Caco-2 (cell line): ENCODE measurements around the gene SEMA4B. TPM values are rescaled to one million over a fixed set of nuclear protein-coding genes. Genes with fewer than 3 reads are reported as not detected.

ENCODE experiments used
- BruUV-seq: library from RNA; stranded (reverse); fragments of 400-500 nt; replicated peaks from 2 replicates; lab custom pipeline; 2021; lab: Mats Ljungman, UMichigan
- CTCF ChIA-PET: fragments of 300-600 bp; sonication (Branson Sonifier 250); formaldehyde crosslinking; loops from one replicate; lab custom pipeline; 2022; ENCODE audit warnings: antibody characterized with exemption; lab: Charles Lee
- POLR2A ChIA-PET: fragments of 300-600 bp; sonication (Branson Sonifier 250); formaldehyde crosslinking; loops from one replicate; lab custom pipeline; 2022; ENCODE audit warnings: antibody characterized with exemption; lab: Charles Lee
- DNase-seq, 2 experiments: peaks; one replicate each; pipeline versions ENCODE4 v3.0.0 to v3.0.0-alpha.2; 2020 to 2022
- H3K27me3 ChIP-seq: replicated peaks from 2 replicates; pipeline ENCODE4 v1.6.0; 2011; ENCODE audit warnings: low read length; ENCODE audit not compliant: control insufficient read depth, insufficient read depth
- H3K36me3 ChIP-seq: 2 replicates; pipeline ENCODE4 v1.5.1; 2011; ENCODE audit warnings: low read length; ENCODE audit not compliant: control insufficient read depth, insufficient read depth
- H3K4me1 ChIP-seq: fragments of 250-450 bp; sonication (Bioruptor Pico); 2 replicates; pipeline ENCODE4 v1.5.1; 2020; ENCODE audit warnings: mild to moderate bottlenecking
- H3K4me3 ChIP-seq: 2 replicates; pipeline ENCODE4 v1.5.1; 2011; ENCODE audit warnings: low read depth, mild to moderate bottlenecking, control low read depth, low read length
- H3K9me3 ChIP-seq: fragments of 250-450 bp; sonication (Bioruptor Pico); 2 replicates; pipeline ENCODE4 v1.5.1; 2020; ENCODE audit warnings: mild to moderate bottlenecking, moderate library complexity
- H3K27ac Mint-ChIP-seq: one replicate; pipeline ENCODE4 v1.8.0; 2022; ENCODE audit warnings: mixed read lengths; ENCODE audit not compliant: unreplicated experiment
- H3K27me3 Mint-ChIP-seq: one replicate; pipeline ENCODE4 v1.8.0; 2022; ENCODE audit warnings: mixed read lengths; ENCODE audit not compliant: insufficient read depth, unreplicated experiment
- H3K36me3 Mint-ChIP-seq: one replicate; pipeline ENCODE4 v1.8.0; 2022; ENCODE audit warnings: mild to moderate bottlenecking, mixed read lengths; ENCODE audit not compliant: insufficient read depth, unreplicated experiment
- H3K4me1 Mint-ChIP-seq: one replicate; pipeline ENCODE4 v1.8.0; 2022; ENCODE audit warnings: low read depth, mixed read lengths; ENCODE audit not compliant: unreplicated experiment
- H3K4me3 Mint-ChIP-seq: one replicate; pipeline ENCODE4 v1.8.0; 2022; ENCODE audit warnings: mild to moderate bottlenecking, moderate library complexity, mixed read lengths; ENCODE audit not compliant: unreplicated experiment
- H3K9me3 Mint-ChIP-seq: one replicate; pipeline ENCODE4 v1.8.0; 2022; ENCODE audit warnings: mixed read lengths; ENCODE audit not compliant: unreplicated experiment
- CTCF ChIP-seq, 2 experiments: fragments of 200-600 bp in 1 of 2; IDR thresholded peaks; 1 replicate in 1 of 2; 2 replicates in 1 of 2; pipeline versions ENCODE4 v1.5.1 to v1.8.0; 2011 to 2022; ENCODE audit warnings: antibody characterized with exemption in 1 of 2, control low read depth in 1 of 2, inconsistent platforms in 1 of 2, low read depth in 1 of 2, low read length in 1 of 2, mild to moderate bottlenecking in 1 of 2, moderate library complexity in 1 of 2; ENCODE audit not compliant: insufficient read depth in 1 of 2, severe bottlenecking in 1 of 2, unreplicated experiment in 1 of 2
- intact Hi-C: fragments of 100-400 bp; cut with micrococcal nuclease; formaldehyde crosslinking; loops from one replicate; pipeline ENCODE4 v1.10.0; 2022; ENCODE audit not compliant: unreplicated experiment
- total RNA-seq: library from RNA; stranded (reverse); gene quantifications from 2 replicates; pipeline ENCODE4 v1.2.3, GENCODE V29; 2022

Gene SEMA4B
- total RNA-seq, 1 experiment from 2014 or later, result 13.9 TPM

- Histone ChIP-seq H3K4me1 (peaks cover 10% of the 10 kb centered on the region; the same call in 1 of the 2 replicates), H3K4me3 (no peak overlapping the region), H3K36me3 (no peaks in the 10 kb centered on the region), H3K9me3 (no peaks in the 10 kb centered on the region), H3K27me3 (no peaks in the 10 kb centered on the region)
- BruUV-seq, result no TSS peak
- DNase-seq, result peak; percentile 23 to 46
- POLR2A ChIA-PET, result interaction anchor here (1.9 kb wide), 1 partner anchor 12 kb away, joined by 4 read pairs; the partner anchor contains the start of gene SEMA4B
- Mint-ChIP-seq H3K4me1 (no peaks in the 10 kb centered on the region), H3K4me3 (no peak overlapping the region), H3K27me3 (no peaks in the 10 kb centered on the region), H3K27ac (no peak overlapping the region), H3K36me3 (no peaks in the 10 kb centered on the region), H3K9me3 (no peaks in the 10 kb centered on the region)
- no peak for TF ChIP-seq CTCF (IDR thresholded peaks at IDR 0.05; ENCODE audit: insufficient read depth in 1 of 2, low read depth in 1 of 2, low read length in 1 of 2, severe bottlenecking in 1 of 2, unreplicated experiment in 1 of 2)
- intact Hi-C loops, result no loop called here
- CTCF ChIA-PET, result interaction anchor here (1.1 to 2.3 kb wide), 2 partner anchors 12 to 20 kb away, joined by 4 to 21 read pairs; partner anchors contain the start of genes CIB1, GDPGP1 and SEMA4B
These were observed 12.1 kb downstream of the SEMA4B start for GRCh38 chr15:90213122-90213817.

- DNase-seq, result no peak
- CTCF ChIA-PET, result interaction anchor here (0.6 to 2.3 kb wide), 4 partner anchors 13 to 80 kb away, joined by 4 to 21 read pairs (median 6); partner anchors contain the start of genes CIB1, GDPGP1 and SEMA4B
- no peak overlapping the region for H3K4me3 ChIP-seq
- Mint-ChIP-seq H3K4me1 (no peaks in the 10 kb centered on the region), H3K4me3 (no peak overlapping the region), H3K27ac (no peak overlapping the region), H3K36me3 (no peaks in the 10 kb centered on the region), H3K27me3 (no peaks in the 10 kb centered on the region), H3K9me3 (no peaks in the 10 kb centered on the region)
- H3K4me1 ChIP-seq, result peaks cover 10% of the 10 kb centered on the region; the same call in 1 of the 2 replicates
- no peaks in the 10 kb centered on the region for H3K9me3 ChIP-seq
- no peaks in the 10 kb centered on the region for H3K27me3 ChIP-seq
- POLR2A ChIA-PET, result interaction anchor here (1.9 kb wide), 1 partner anchor 12 kb away, joined by 4 read pairs; the partner anchor contains the start of gene SEMA4B
- H3K36me3 ChIP-seq, result no peaks in the 10 kb centered on the region
- BruUV-seq, result no TSS peak
- intact Hi-C loops, result no loop called here
- TF ChIP-seq CTCF (IDR thresholded peaks at IDR 0.05; ENCODE audit: insufficient read depth in 1 of 2, low read depth in 1 of 2, low read length in 1 of 2, severe bottlenecking in 1 of 2, unreplicated experiment in 1 of 2), result no peak
These were observed 12.7 kb downstream of the SEMA4B start for GRCh38 chr15:90213818-90214204.

DNA sequence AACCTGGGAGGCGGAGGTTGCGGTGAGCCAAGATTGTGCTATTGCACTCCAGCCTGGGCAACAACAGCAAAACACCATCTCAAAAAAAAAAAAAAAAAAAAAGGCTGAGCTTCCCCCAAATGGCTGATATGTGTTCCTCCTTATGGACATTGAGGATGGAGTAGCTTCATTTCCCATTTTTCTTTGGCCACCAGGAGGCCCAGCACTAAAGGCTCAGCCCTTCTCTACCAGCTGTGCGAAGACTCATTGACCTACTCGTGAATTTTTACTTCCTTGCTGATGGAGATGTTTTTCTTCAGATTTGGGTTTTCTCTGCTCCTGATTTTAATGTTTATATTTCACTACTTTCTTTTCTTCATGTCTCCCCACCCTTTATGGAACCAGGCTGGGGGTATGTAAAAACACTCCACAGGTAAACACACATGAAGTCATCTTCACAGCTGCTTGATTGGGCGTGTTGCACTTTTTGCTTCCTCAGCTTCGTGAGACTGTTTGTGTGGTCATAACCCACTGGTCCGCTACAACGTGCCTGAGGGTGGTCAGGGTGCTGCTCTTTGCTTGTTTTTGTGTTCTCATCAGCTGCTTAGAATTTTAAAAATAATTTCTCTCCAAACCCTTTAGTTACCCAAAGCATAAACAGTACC is 13.5 kb downstream of the SEMA4B start:
- POLR2A ChIA-PET, result interaction anchor here (0.6 to 1.9 kb wide), 3 partner anchors 13 to 112 kb away, joined by 3 to 6 read pairs (median 4); partner anchors contain the start of genes IDH2 and SEMA4B
- no peaks in the 10 kb centered on the region for H3K9me3 Mint-ChIP-seq
- Histone ChIP-seq H3K9me3 (no peaks in the 10 kb centered on the region), H3K4me1 (peaks cover 10% of the 10 kb centered on the region; the same call in 1 of the 2 replicates), H3K36me3 (no peaks in the 10 kb centered on the region), H3K27me3 (no peaks in the 10 kb centered on the region), H3K4me3 (no peak overlapping the region)
- H3K27me3 Mint-ChIP-seq, result no peaks in the 10 kb centered on the region
- H3K27ac Mint-ChIP-seq, result no peak overlapping the region
- H3K36me3 Mint-ChIP-seq, result no peaks in the 10 kb centered on the region
- CTCF ChIA-PET, result interaction anchor here (0.6 to 2.3 kb wide), 11 partner anchors 11 to 356 kb away, joined by 3 to 21 read pairs (median 4); partner anchors contain the start of genes CIB1, GDPGP1 and SEMA4B
- intact Hi-C loops, result no loop called here
- TF ChIP-seq CTCF (IDR thresholded peaks at IDR 0.05; ENCODE audit: insufficient read depth in 1 of 2, low read depth in 1 of 2, low read length in 1 of 2, severe bottlenecking in 1 of 2, unreplicated experiment in 1 of 2), result peak; percentile 22 to 35
- no peak for DNase-seq
- no peaks in the 10 kb centered on the region for H3K4me1 Mint-ChIP-seq
- BruUV-seq, result no TSS peak
- no peak overlapping the region for H3K4me3 Mint-ChIP-seq
